OCI-LY3 (cell line): ENCODE results near the gene MYOF.

Source experiments
- CTCF ChIP-seq: fragments of 200-600, 300-600 bp; sonication (generic); IDR thresholded peaks from 2 replicates; pipeline ENCODE4 v1.5.1; 2014; ENCODE audit warnings: antibody characterized with exemption, low read length, low read depth
- EZH2phosphoT487 ChIP-seq: fragments of 200-600 bp; shearing (Covaris generic); IDR thresholded peaks from 2 replicates; pipeline ENCODE4 v1.6.1; 2018; ENCODE audit warnings: antibody characterized with exemption, mixed run types, low read depth

- TF ChIP-seq CTCF: no peak
- TF ChIP-seq EZH2phosphoT487: no peak
These were observed 73.4 kb downstream of the MYOF start for GRCh38 chr10:93408783-93409182.
